NT2/D1 (cell line): Measurements from ENCODE around the gene FZD4.

Experiments used
- YY1 ChIP-seq: IDR thresholded peaks from 2 replicates; pipeline ENCODE4 v1.6.1; 2011; ENCODE audit not compliant: insufficient read length, insufficient read depth
- ZNF274 ChIP-seq: IDR thresholded peaks from 2 replicates; pipeline ENCODE4 v1.6.1; 2011; ENCODE audit warnings: mild to moderate bottlenecking, low read depth, low read length

DNA sequence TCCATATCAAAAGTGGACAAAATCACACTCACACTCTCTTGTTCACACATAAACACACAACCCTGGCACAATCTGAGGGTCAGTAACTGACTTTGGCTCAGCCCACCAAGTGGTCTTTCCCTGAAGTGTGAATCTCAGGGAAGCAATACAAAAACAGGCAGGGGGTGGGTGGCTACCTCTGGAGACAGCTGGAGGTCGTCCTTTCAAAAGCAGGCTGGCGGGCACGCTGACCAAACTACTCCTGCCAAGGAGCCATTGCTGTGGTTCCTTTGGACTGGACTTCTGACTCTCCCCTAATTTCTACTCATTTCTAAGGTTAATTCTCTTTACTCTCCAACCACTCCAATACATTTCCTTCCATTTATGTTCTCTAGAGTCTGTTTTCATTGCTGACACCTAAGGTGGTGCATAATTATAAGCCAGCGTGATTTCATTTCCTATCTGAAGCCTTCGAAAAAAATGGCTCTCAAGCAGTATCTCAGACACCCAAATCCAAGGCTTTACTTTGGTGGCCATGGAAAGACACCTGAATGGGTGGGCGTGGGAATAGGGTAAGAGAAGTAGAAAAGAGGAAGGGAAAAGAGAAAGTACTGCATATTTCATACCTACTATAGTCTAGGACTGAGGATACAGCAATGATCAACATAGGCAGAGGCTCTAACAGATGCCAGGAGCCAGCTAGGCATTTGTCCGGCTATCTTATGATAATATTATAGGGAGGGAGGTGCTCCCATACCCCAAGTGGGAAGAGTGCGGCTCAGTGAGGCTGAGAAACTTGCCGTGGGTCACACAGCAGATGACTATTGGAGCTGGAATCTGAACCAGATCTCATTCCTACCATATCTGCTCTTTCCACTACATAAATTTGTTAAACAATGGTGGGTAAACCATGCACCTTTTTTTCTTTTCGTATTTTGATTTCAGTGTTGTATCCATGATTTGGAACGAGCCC, 22.0 kb downstream of the FZD4 start:
- TF ChIP-seq YY1 (no peak), ZNF274 (no peak)
